NCI-H2107 (cell line): ENCODE measurements around the gene CXCR4.
"Not testable (repeated sequence)": the region's sequence is repeated elsewhere in the genome, so short reads cannot be mapped to it uniquely, and the experiment has no call there.

Experiments
- DNase-seq: peaks from one replicate; lab custom pipeline; 2025; lab: John Stamatoyannopoulos, UW

Gene CXCR4

DNA sequence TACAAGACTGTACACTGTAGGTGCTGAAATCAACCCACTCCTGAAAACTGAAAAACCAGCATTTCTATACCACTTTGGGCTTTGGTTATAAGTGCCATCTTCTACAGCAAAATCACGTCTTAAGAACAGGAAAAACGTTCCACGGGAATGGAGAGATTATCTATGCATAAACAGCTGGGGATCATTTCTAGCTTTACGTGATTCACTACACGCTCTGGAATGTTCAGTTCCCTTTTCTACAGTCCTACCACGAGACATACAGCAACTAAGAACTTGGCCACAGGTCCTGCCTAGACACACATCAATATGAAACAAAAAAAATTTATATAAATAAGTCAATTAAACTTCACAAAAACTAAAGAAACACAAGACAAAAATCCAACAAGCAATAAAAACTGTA is 3.6 kb downstream of the CXCR4 start:
- DNase-seq: no peak

DNA sequence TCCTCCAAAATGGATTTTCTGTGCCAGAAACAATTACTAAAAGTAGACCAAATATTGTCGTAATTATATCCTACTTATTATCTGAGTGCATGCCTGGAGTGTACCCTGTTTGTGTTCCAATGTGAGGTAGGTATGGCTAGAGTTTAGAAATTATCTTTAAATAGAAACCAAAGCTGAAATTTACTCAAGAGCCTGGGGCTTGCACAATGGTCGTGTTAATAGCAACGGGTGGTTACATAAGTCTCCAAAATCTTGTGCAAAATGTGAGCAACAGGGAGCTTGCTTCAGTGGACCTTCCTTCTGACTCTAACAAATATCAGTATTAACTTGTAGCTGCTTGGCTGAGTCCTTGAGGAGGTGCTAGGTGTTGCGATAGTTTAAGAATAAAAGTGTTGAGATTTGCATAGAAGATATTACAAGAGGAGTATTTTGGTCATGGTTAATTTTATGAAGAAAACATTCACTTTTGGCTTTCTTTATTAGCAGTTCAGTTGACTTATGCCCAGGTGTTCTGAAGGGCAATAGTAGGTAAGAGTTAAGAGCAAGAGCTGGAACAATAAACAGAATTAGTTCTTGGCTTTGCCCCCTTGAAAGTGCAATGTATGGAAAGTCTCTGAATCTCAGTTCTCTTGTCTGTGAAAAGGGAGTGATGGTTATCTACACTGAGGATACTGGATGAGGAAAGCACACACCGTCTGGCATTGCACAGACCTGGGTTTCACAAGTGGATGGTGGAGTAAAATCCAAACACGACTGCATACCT is 4.6 kb downstream of the CXCR4 start:
- no peak for DNase-seq

DNA sequence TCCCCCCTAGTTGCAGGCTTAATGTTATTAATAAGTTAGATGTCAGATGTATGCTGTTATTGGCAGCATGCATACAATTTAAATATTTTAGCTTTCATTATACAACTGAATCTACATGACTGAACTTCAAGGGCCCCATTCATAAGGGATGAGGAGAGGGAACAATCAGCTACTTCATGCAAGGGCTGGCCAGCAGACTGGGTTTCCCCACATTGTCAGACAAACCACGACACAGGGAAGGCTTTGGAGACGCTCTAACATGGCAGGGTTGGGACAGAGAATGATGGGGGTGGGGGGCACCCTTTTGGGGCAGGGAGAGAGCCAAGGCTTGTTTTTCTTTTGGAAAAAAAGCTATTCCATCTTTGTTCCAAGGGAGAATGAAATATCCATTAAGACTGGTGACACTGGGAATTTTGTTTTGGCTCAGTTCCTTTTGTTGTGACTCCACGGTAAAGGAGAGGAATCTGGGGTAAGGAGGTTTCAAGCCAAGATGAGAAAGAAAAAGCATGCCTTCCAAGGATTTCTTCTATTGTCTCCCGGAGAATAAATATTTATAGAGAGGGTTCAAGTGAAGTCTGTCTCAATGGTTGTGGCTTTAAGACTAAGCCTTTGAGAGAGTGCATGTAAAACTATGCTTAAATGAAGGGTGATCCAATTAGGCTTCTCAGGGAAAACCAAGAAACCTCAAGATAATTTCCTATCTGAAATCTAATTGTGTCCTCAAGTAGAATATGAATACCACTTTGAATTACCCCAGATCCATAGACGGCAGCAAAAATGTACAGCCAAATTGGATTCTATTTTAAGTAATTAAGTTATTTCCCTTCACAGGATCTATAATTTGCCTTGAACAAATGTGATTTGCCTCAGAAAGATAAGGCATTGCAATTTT is 5.4 kb downstream of the CXCR4 start:
- no peak for DNase-seq

DNA sequence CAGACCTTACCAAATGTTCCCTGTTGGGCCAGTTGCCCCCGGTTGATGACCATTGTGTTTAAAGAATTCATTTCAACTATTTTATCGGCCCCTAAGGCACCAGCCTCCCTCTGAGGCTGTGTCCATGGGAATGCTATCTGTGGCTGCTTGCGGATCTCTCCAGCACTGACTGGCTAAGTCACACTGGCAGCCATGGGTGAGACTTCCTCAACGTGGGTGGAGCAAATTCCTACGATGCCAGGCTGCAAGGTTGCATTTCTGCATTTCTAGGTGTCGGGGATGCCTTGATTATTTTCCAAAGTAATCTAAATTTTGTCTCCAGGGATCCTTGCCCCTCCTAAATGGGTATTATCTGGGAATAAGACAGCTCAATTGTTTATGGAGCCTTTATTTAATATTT is 6.2 kb downstream of the CXCR4 start:
- DNase-seq: no peak

DNA sequence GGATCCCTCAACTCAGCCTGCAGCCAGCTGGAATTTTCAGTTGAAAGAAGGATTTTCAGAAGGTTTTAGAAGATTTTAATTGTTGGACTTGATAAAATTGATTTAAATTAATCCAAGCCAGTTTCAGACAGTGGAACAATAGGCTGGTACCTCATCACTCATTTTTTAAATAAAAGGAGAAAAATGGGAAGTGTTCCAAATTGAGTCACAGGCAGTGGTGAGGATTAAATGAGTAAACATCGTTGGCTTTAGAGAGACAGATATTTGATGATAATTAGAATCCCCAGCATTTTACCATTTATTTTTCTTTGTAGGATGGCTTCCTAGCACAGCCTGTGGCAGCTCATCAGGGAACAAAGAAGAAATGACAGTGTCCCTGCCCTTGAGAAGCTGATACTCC is 7.4 kb downstream of the CXCR4 start:
- DNase-seq: no peak

DNA sequence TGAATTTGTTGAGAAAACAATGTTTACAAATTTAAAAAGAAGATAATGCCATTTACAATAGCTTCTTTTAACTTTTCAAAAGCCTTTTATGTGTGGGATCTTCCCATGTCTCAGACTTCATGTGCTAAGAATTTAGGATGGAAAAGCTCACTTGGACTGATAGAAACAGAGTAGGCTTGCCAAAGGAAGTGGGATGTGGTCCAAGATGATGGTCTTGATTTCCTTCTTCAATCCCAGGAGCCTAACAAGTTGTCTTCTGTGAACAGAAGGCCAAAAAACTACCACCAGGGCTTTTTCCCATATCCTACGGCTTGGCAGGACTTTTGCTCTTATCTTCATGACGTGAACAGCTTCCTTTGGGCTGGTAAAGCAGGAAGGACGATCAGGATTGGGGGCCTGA is 9.5 kb downstream of the CXCR4 start:
- no peak for DNase-seq

DNA sequence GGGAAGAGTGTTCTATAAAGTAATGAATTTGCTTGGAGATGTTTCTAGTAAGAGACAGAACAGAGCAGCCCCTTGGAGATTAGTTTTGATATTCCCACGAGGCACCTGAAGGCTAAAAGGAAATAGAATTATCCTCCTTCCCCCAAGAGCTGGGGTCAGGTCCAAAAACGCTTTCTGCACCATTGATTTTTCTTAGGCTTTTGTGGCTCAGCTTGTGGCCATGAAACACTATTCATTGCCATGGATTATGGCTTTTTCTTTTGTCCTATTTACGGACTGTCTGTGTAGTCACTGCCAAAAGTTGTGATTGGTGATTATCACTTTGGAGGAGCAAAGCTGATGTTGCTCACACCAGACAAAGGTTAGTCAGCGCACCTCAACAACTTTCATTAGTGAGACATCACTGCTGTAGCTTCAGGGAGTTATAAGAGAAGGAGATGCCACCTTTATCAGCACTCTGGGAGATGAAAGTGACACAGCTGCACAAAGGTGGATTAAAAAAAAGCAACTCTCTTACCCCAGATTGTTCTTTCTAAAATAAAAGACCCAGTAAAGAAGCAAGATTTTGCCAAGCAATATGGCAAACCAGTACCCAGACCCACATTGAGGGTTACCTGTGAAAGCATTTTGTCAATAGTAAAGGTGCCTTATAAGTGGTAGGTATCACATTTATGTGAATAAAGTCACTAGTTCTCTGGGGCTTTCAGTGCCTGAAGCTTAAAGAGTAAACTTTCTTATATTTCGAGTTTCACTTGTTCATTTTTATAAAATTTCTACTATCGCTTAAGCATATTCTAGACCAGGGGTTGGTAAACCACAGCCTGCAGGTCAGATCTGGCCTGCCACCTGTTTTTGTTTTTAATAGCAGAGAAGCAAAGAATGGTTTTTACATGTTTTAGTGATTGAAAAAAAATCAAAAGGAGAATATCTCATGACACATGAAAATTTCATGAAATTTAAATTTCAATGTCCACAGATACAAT is 10.6 kb downstream of the CXCR4 start:
- no peak for DNase-seq

DNA sequence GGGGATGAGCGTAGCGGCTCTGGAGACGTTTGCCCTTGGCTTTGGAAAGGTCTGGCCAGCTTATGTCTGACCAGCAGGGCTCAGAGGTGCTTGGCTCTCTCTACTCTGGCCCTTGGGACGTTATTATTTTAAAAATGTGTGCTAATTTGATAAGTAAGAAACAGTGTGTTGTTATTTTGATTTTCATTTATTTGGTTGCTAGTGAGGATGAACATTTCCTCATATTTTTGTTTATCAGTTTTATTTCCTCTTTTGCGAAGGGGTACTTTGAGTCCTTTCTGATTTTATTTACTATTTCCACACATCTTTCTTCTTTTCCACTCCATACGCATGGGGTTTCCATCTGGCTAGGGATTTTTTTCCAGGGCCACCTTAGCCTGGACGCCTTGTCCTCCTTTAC is 11.4 kb downstream of the CXCR4 start:
- DNase-seq: no peak

DNA sequence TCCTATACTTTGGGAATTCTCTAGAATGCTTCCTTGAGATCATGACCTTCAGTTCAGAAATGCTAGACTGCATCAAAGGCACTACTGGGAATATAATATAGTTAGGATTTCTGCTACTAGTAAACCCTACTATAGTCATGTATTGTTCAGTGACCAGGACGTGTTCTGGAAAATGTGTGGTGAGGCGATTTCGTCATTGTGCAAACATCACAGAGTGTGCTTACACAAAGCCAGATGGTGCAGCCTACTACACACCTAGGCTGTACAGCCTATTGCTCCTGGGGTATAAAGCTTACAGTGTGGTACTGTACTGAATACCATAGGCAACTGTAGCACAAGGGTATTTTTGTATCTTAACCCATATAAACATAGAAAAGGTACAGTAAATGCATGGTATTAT is 13.0 kb downstream of the CXCR4 start:
- DNase-seq: no peak

DNA sequence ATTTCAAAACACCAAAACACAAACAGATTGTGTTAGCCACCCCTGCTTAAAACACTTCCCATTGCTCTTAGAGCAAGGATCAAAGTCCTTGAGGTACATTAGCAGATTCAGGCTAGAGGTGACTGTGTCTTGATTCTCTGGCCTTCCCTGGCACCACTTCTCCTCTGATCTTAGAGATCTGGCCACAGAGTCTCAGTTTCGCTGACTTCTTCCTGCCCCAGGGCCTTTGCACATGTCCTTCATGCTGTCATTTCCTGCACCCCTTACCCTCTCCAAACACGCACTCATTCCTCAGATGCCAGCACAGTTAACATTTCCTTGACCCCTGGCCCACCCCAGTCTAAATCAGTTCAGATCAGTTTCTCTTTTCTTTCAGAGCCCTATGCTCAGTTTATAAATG is 16.9 kb downstream of the CXCR4 start:
- DNase-seq: no peak

DNA sequence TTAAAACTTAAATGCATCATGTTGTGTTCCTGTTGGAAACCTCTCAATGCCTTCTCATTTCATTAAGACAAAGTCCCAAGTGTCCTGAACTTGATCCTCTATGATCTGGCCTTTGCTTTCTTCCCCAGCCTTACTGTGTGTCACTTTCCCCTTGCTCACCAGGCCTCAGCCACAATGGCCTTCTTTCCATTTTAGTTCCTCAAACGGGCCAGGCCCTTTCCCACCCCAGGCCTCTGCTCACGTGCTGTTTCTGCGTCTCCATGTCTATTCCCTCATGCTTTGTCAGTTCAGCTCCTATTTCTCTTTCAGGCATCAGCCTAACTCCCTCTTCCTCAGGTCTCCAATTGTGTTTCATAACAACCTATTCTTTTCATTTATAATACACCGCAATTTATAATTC is 19.5 kb downstream of the CXCR4 start:
- DNase-seq: no peak

DNA sequence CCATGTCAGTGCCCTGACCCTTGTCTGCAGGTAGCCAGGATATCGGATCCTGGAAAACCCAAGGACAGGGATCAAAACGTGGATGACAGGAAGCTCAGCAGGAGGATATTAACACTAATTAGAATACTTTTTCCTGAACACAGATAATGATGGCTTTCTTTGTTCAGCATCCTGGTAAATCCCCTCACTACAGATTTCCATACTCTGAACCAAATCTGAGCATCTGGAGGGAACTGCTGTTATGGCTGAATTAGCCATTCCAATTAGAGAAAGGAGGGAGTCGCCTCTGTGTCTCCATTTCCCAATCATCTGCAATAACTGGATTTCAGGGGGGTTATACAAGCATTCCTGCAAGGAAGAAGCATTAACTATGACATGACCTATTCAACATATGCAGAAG is 24.4 kb downstream of the CXCR4 start:
- no peak for DNase-seq

DNA sequence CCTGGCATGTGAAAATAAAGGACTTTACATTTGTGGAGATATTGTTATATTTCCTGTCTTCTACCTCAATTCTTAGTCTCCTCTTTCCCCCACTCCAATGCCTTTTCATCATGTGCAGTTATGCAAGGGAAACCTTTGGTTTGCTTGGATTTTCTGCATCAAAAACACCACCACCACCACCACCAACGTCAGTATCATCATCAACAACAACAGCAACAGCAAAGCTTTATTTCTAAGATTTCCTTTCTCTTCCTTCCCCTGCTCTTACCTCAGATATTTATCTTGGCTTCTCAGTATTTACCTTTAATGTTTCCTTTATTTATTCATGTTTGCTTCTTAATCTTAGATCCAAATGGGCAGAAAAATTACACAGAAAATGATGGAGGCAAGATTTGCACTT is 26.1 kb downstream of the CXCR4 start:
- no peak for DNase-seq

DNA sequence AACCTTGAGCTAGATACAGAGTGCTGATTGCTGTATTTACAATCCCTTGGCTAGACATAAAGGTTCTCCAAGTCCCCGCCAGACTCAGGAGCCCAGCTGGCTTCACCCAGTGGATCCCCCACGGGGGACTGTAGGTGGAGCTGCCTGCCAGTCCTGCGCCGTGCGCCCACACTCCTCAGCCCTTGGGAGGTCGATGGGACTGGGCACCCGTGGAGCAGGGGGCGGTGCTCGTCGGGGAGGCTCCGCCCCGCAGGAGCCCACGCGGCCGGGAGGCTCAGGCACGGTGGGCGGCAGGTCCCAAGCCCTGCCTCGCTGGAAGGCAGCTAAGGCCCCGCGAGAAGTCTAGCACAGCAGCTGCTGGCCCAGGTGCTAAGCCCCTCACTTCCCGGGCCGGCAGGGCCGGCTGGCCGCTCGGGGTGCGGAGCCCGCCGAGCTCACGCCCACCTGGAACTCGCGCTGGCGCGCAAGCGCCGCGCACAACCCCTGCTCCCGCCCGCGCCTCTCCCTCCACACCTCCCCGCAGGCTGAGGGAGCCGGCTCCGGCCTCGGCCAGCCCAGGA is 30.0 kb downstream of the CXCR4 start:
- DNase-seq: not testable (repeated sequence)

DNA sequence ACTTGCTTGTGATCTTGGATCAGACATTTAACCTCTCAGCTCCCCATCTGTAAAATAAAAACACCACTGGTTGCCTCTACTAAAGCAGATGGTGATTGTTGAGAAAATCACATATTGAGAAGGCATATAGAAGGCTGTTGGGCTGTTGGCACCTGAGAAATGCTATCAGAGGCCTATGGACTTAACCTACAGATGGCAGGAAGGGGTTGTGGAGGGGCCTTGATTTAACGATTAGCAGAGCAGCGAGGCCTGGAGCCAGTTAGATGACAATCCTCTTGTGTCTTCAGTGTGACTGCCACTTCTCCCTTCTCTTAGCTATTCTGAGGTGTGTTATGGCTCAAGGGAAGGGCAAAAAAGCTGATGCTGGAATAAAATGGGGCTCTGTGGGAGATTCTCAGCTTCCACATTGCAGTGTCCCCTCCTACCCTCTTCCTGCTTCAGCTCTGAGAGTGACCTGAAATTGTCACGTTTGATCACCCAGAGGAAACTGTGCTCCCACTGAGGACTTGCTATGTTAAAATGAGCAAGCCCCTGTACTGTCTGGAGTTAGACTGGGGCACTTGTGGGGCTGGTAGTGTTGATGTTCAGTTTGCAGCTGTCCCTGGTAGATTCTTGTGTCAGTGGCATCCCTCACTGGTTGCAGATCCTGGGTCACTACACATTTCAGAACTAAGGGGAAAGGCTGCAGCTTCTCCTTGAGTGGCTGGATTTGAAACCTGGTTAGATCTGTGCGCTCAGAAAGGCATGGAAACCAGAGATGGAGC is 31.5 kb downstream of the CXCR4 start:
- DNase-seq: no peak

DNA sequence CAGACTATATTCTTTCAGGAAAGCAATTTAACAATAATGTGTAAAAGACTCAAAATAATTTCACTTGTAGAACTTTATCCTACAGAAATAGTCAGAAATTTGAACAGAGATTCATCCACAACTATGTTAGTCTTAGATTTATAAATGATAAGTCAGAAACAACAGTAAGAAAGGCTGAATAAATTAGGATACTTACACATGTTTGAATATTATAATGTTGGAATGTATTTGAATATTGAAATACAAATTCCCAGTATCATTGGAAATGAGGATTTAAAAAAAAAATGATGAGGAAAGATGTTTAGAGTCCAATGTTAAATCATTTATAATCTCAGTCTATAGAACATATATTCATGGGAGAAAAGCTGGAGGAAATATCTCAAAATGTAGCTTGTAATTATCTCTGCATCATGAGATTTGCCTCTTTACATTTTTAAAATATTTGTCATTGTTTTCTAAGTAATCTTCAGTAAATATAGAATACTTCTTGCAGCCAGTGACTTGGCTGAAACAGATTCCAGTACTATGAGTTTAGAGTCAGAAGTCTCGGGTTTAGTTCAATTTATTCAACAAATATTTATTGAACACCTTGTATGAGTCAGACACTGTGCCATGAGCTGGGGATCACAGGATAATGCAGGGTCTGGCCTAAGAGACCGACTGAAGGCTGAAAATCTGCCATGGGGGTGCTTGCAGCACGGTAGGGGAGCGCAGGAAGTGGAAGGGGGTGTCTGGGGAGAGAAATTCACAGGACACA is 32.3 kb downstream of the CXCR4 start:
- no peak for DNase-seq

DNA sequence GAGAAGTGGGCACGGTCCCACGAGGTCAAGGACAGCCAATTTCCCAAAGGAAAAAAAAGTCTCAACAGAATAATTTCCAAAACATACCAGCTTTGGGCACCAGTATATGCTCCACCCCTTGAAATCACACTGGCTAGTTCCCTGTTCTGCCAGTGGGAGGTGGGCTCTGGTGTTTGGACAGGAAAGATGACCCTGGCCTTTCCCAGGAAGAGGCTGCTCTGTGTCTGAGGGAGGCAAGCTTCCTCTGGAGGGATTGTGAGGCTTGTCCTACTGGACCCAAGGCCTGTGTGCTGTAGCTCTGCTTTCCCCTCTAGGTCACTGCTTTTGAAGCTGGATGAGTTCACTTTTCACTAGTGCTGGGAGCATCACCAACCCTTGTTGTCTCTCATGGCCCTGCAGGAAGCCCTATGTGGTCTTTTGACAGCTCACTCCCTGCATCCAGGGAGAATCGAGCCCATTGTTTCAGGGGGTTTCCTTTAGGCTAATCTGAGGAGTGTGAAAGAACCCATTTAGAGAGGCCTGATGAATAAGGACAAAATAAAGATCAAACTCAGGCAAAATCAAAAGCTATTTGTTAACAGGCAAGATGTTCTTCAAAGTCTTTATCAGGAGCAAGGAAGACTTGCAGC is 36.3 kb downstream of the CXCR4 start:
- no peak for DNase-seq

DNA sequence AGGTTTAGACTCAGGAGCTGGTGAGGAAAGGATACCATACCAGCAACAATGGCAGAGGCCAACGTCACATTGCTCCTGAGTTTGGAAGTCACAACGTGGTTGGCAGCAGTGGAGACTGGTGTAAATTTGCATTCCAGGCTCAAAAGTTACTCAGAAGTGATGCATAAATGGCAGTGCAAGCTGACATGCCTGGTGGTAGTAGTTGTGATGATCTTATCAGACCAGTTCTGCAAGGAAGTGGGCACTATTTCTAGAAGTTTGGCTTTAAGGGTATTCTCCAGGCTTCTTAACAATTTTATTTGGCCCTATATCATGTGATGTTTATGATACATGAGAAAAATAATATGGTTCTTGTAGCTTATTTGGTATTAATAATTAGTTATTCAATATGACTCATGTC is 37.8 kb downstream of the CXCR4 start:
- no peak for DNase-seq

DNA sequence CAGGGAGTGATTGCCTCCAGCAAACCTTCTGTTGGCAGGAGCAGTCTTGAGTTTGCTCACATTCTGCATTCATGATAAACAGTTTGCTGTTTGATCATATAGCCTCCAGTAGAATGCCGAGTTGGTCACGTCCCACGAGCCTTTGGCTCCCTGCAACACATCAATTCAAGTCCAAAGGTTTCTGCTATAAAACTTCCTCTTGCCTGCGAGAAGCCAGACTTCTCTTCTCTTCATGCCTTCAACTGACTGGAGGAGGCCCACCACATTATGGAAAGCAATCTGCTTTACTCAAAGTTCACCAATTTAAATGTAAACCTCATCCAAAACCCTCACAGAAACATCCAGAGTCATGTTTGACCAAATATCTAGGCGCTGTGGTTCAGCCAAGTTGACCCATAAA is 40.8 kb downstream of the CXCR4 start:
- DNase-seq: no peak

DNA sequence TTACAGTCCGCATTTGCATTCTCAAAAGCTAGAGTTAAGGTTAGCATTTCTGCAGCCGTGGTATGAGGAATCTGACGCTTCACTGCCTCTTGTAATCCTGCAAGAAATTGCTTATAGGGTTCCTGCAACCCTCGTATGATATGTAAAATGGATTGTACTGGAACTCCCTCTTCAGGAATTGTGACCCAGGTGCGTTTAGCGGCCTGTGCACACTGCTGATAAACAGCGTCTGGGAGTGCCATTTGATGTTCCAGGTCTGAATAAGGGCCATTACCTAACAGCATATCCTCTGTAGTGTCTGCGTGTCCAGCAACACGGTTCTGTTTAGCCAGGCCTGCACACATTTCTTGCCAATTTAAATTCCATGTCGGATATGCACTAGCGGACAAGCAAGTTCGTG is 42.5 kb downstream of the CXCR4 start:
- no peak for DNase-seq
